ENCODE results near the gene TOLLIP. TPM values are rescaled to one million over a fixed set of nuclear protein-coding genes. Genes with fewer than 3 reads are reported as not detected.

TOLLIP gene
- total and polyA plus RNA-seq, 2 of the 4 experiments (the other 2 are of a cell fraction) = 19.7 to 42.9 TPM

DNA sequence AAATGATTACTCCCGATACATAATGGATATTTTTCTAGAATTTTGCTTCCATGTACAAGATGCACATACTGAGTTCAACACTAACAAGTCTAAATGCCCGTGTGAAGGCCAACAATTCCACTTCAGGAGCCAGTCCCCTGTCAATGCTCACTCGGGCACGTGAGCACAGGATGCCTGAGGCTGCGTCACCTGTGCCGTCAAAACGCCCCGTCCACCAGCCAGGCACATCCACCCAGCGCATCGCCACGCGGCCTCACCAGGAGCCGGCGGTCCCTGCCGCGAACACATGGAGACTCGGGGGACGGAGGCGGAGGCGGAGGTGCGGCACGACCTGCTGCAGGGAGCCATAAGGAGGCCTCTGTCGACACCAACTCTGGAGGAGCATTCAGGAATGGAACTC is 9.8 kb downstream of the TOLLIP start:
- no TSS peak for BruUV-seq (replicated peaks)
- in situ Hi-C loops (cut with MboI; ENCODE audit: low sequenced_read_pairs) = no loop called here

More for the DNA sequence above, 9.8 kb downstream of the TOLLIP start:
- peaks cover 8% of the 10 kb centered on the region for H3K4me1 ChIP-seq (ENCODE audit: control insufficient read depth, insufficient read depth, low read length)
- no peak overlapping the region for H3K14ac ChIP-seq (replicated peaks; ENCODE audit: low read depth, low read length)
- peaks cover 16% of the 10 kb centered on the region for H3K36me3 ChIP-seq (ENCODE audit: control insufficient read depth, insufficient read depth, low read length)
- H3K27ac ChIP-seq (ENCODE audit: insufficient read depth, low read length) = no peak overlapping the region
- H2BK5ac ChIP-seq (ENCODE audit: low read depth, low read length, poor library complexity, severe bottlenecking) = no peak overlapping the region
- ChIA-PET CTCF (interaction anchor here (0.6 kb wide), 1 partner anchor 10 kb away, joined by 3 read pairs; the partner anchor contains the start of gene TOLLIP), POLR2A (ENCODE audit: unreplicated experiment) (no interaction called here)
- peaks cover 74% of the 10 kb centered on the region for H4K20me1 ChIP-seq (ENCODE audit: insufficient read depth, low read length)
- H3K9ac ChIP-seq (ENCODE audit: low read depth, low read length) = no peak overlapping the region
- no peak overlapping the region for H3K23ac ChIP-seq (ENCODE audit: low read depth, low read length)
- no peak overlapping the region for H3K4me3 ChIP-seq (ENCODE audit: insufficient read depth, low read depth, low read length)
- H3K56ac ChIP-seq (ENCODE audit: extremely low read depth, insufficient read depth, low read length) = no peak overlapping the region
- DNase-seq (no peak), ATAC-seq (ENCODE audit: low read depth) (no peak)
- H2AFZ ChIP-seq (replicated peaks; ENCODE audit: low read length, poor library complexity) = no peak overlapping the region
- no peak overlapping the region for H4K91ac ChIP-seq (ENCODE audit: insufficient read depth, low read depth, low read length)
- TF ChIP-seq NFE2L2 (IDR thresholded peaks at IDR 0.05; ENCODE audit: low read depth, low read length) (no peak), FOS (IDR thresholded peaks at IDR 0.05; ENCODE audit: low read depth, low read length) (no peak)
- peaks cover 5% of the 10 kb centered on the region for H3K9me1 ChIP-seq (ENCODE audit: insufficient read depth, low read length)
- H3K4ac ChIP-seq (ENCODE audit: low read depth, low read length) = no peak overlapping the region
- H4K8ac ChIP-seq (ENCODE audit: low read depth in 2 of 2, low read length in 2 of 2) = no peak overlapping the region
- no peak overlapping the region for H3K4me2 ChIP-seq (ENCODE audit: low read depth, low read length)
- intact Hi-C loops (cut with micrococcal nuclease) = no loop called here
- no peaks in the 10 kb centered on the region for H3K27me3 ChIP-seq (ENCODE audit: control insufficient read depth, insufficient read depth, low read length)
- H3K79me1 ChIP-seq (ENCODE audit: low read depth in 1 of 2, low read length in 2 of 2) = peaks cover 6 to 82% of the 10 kb centered on the region in 2 experiments
- no peak overlapping the region for H3K18ac ChIP-seq (ENCODE audit: low read depth, low read length)
- no peaks in the 10 kb centered on the region for H3K9me3 ChIP-seq (ENCODE audit: control insufficient read depth, insufficient read depth, low read length)
- WGBS, 2 experiments (ENCODE audit: extremely low coverage in 2 of 2, insufficient read length in 1 of 2) = 93% methylated on average over 3 of the region's 23 CpGs; no CpG with 5 or more reads in 1 of the 2 experiments
- H4K5ac ChIP-seq (ENCODE audit: low read depth, low read length) = no peak overlapping the region
- peak overlapping the region; percentile 39 for H2AK9ac ChIP-seq (replicated peaks; ENCODE audit: low read depth, low read length, poor library complexity)
- no peak overlapping the region for H2BK15ac ChIP-seq (ENCODE audit: low read depth, low read length)
- H2BK120ac ChIP-seq (ENCODE audit: low read depth, low read length) = no peak overlapping the region
- dilution Hi-C loops (cut with HindIII; ENCODE audit: low sequenced_read_pairs, unreplicated experiment) = no loop called here
- H2BK20ac ChIP-seq (ENCODE audit: low read depth, low read length) = no peak overlapping the region
- no peak overlapping the region for H2AK5ac ChIP-seq (ENCODE audit: low read depth, low read length)

Measured in IMR-90 (cell line).